BLaER1 treated with 17β-estradiol and CSF1 and Interleukin-3, amounts not matched to agents 10 nM and 100 nM (cell line): Measurements from ENCODE around the gene PIK3AP1.

Source experiments
- H3K27ac ChIP-seq, 11 experiments: shearing (Covaris generic); formaldehyde crosslinking; 2 replicates each; pipeline ENCODE4 v1.8.1; 2022
- H3K27me3 ChIP-seq, 11 experiments: shearing (Covaris generic); formaldehyde crosslinking; 2 replicates each; pipeline ENCODE4 v1.8.1; 2022
- H3K36me3 ChIP-seq, 11 experiments: shearing (Covaris generic); formaldehyde crosslinking; 2 replicates each; pipeline ENCODE4 v1.8.1; 2022
- H3K4me1 ChIP-seq, 10 experiments: shearing (Covaris generic); formaldehyde crosslinking; 2 replicates each; pipeline ENCODE4 v1.8.1; 2022
- H3K4me2 ChIP-seq, 11 experiments: shearing (Covaris generic); formaldehyde crosslinking; 2 replicates each; pipeline ENCODE4 v1.8.1; 2022
- H3K4me3 ChIP-seq, 10 experiments: shearing (Covaris generic); formaldehyde crosslinking; 2 replicates each; pipeline ENCODE4 v1.8.1; 2022
- H3K9ac ChIP-seq, 11 experiments: shearing (Covaris generic); formaldehyde crosslinking; 2 replicates each; pipeline ENCODE4 v1.8.1; 2022
- H3K9me3 ChIP-seq, 11 experiments: shearing (Covaris generic); formaldehyde crosslinking; replicated peaks in 1 of 11; 2 replicates each; pipeline ENCODE4 v1.8.1; 2022
- H4K20me1 ChIP-seq, 11 experiments: shearing (Covaris generic); formaldehyde crosslinking; 2 replicates each; pipeline ENCODE4 v1.8.1; 2022
- Cebpa-rat ChIP-seq, 11 experiments: shearing (Covaris generic); IDR thresholded peaks; 2 replicates each; pipeline ENCODE4 v1.8.1; 2022

The PIK3AP1 gene

GRCh38 chr10:96600337-96600736 lies 120.0 kb downstream of the PIK3AP1 start:
- peaks cover 0 to 98% (median 37%) of the 10 kb centered on the region in 11 experiments; a peak in 17 of 22 replicates for H4K20me1 ChIP-seq
- peak overlapping the region in 6 of 11 experiments; percentile 42 to 65 (median 56); a peak in 11 of 22 replicates for H3K27ac ChIP-seq
- peak overlapping the region in 6 of 11 experiments; percentile 6 to 55 (median 36); a peak in 8 of 22 replicates for H3K9ac ChIP-seq
- H3K4me3 ChIP-seq = peak overlapping the region in 3 of 10 experiments; percentile 6 to 35 (median 23); a peak in 3 of 20 replicates
- H3K27me3 ChIP-seq = no peaks in the 10 kb centered on the region
- peaks cover 0 to 72% (median 54%) of the 10 kb centered on the region in 10 experiments; a peak in 18 of 20 replicates for H3K4me1 ChIP-seq
- peaks cover 12 to 59% (median 49%) of the 10 kb centered on the region in 11 experiments; a peak in 21 of 22 replicates for H3K9me3 ChIP-seq
- peaks cover 98 to 100% (median 99%) of the 10 kb centered on the region in 11 experiments for H3K36me3 ChIP-seq
- TF ChIP-seq Cebpa-rat (IDR thresholded peaks at IDR 0.05) = no peak
- peak overlapping the region in 7 of 11 experiments; percentile 37 to 90 (median 61); a peak in 12 of 22 replicates for H3K4me2 ChIP-seq

- Histone ChIP-seq H3K4me2 (peak overlapping the region in 2 of 11 experiments; percentile 1 to 82; a peak in 2 of 22 replicates), H3K36me3 (peaks cover 98 to 100% (median 99%) of the 10 kb centered on the region in 11 experiments), H3K9ac (no peak overlapping the region), H3K27me3 (no peaks in the 10 kb centered on the region), H3K4me3 (no peak overlapping the region; a peak in 1 of 20 replicates), H3K4me1 (peaks cover 10 to 61% (median 41%) of the 10 kb centered on the region in 10 experiments), H3K9me3 (peaks cover 27 to 74% (median 64%) of the 10 kb centered on the region in 11 experiments; a peak in 21 of 22 replicates), H4K20me1 (peaks cover 0 to 98% (median 23%) of the 10 kb centered on the region in 11 experiments; a peak in 16 of 22 replicates), H3K27ac (no peak overlapping the region)
- TF ChIP-seq Cebpa-rat (IDR thresholded peaks at IDR 0.05) = no peak
These were observed 121.5 kb downstream of the PIK3AP1 start for GRCh38 chr10:96598846-96599245.

DNA sequence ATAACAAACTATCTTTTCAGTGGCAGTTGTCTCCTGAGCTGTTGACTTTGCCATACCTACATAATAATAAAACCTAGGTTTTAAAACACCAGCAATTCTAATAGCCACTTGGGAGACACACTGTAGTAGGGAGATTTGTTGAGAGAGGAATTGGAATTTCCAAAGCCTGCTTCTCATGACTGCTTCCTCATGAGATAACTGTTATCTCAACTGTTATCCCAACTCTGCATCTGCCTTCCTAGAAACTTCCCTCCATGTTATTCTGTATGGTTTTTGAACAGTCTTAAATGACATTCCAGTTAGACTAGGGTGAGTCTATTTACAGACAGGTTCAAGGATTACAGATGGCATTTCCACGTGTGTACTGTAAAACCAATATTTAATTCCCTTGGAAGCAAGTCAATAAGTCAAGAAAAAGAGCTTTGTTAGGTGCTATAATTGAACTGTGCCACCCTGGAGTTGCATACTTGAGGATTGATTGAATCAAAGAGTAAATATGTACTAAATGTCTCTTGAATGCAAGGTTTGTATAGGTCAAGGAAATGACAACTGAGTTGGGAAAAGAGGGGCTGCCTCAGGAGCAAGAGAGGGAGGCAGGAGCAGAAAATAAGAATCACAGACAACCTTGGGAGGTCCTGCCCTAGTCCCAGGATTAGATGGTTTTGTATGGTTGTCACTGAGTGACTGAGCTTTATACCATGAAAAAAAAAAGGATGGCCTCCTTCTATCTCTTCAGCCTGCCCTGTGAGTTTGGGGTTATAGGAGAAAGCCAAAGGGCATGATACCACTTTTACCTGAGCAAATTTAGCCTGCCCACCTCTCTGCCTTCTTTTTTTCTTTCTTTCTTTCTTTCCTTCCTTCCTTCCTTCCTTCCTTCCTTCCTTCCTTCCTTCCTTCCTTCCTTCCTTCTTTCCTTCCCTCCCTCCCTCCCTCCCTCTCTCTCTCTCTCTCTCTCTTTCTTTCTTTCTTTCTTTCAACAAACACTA lies 123.6 kb downstream of the PIK3AP1 start:
- TF ChIP-seq Cebpa-rat (IDR thresholded peaks at IDR 0.05) = no peak
- Histone ChIP-seq H3K9ac (no peak overlapping the region), H3K4me3 (0 out of 20 replicates have a peak overlapping the region, but pooled peaks of 1 of the 10 experiments have one; percentile 6), H3K27me3 (no peaks in the 10 kb centered on the region), H3K27ac (no peak overlapping the region), H3K36me3 (peaks cover 90 to 97% (median 92%) of the 10 kb centered on the region in 11 experiments), H4K20me1 (peaks cover 0 to 98% (median 8%) of the 10 kb centered on the region in 11 experiments; a peak in 13 of 22 replicates), H3K4me2 (no peak overlapping the region), H3K9me3 (peaks cover 35 to 88% (median 72%) of the 10 kb centered on the region in 11 experiments; a peak in 21 of 22 replicates), H3K4me1 (peaks cover 32 to 61% (median 49%) of the 10 kb centered on the region in 10 experiments)

- H3K4me2 ChIP-seq = no peak overlapping the region
- peaks cover 35 to 81% (median 72%) of the 10 kb centered on the region in 11 experiments; a peak in 21 of 22 replicates for H3K9me3 ChIP-seq
- H3K27ac ChIP-seq = no peak overlapping the region
- H3K27me3 ChIP-seq = no peaks in the 10 kb centered on the region
- H3K9ac ChIP-seq = no peak overlapping the region
- no peak for TF ChIP-seq Cebpa-rat (IDR thresholded peaks at IDR 0.05)
- peaks cover 34 to 67% (median 49%) of the 10 kb centered on the region in 10 experiments for H3K4me1 ChIP-seq
- peak overlapping the region in 2 of 10 experiments; percentile 2 to 6; a peak in 1 of 20 replicates for H3K4me3 ChIP-seq
- peaks cover 0 to 98% (median 5%) of the 10 kb centered on the region in 11 experiments; a peak in 10 of 22 replicates for H4K20me1 ChIP-seq
- peaks cover 81 to 97% (median 88%) of the 10 kb centered on the region in 11 experiments for H3K36me3 ChIP-seq
These were observed 124.6 kb downstream of the PIK3AP1 start for GRCh38 chr10:96595741-96596140.

GRCh38 chr10:96591946-96592345 lies 128.4 kb downstream of the PIK3AP1 start:
- peaks cover 35 to 45% (median 39%) of the 10 kb centered on the region in 11 experiments; a peak in 21 of 22 replicates for H3K9me3 ChIP-seq
- H3K36me3 ChIP-seq = peaks cover 44 to 63% (median 52%) of the 10 kb centered on the region in 11 experiments
- 0 out of 20 replicates have a peak overlapping the region, but pooled peaks of 3 of the 10 experiments have one; percentile 20 to 27 (median 27) for H3K4me3 ChIP-seq
- peak overlapping the region in 5 of 11 experiments; percentile 10 to 47 (median 20); a peak in 3 of 22 replicates for H3K9ac ChIP-seq
- peak overlapping the region in 10 of 11 experiments; percentile 8 to 98 (median 56); a peak in 18 of 22 replicates for H3K27ac ChIP-seq
- H4K20me1 ChIP-seq = peaks cover 0 to 66% (median 5%) of the 10 kb centered on the region in 11 experiments; a peak in 9 of 22 replicates
- TF ChIP-seq Cebpa-rat (IDR thresholded peaks at IDR 0.05) = no peak
- H3K4me2 ChIP-seq = peak overlapping the region; percentile 87 to 95 (median 91)
- peaks cover 64 to 92% (median 68%) of the 10 kb centered on the region in 10 experiments for H3K4me1 ChIP-seq
- no peaks in the 10 kb centered on the region for H3K27me3 ChIP-seq

GRCh38 chr10:96588616-96589419 lies 131.5 kb downstream of the PIK3AP1 start:
- Histone ChIP-seq H3K36me3 (peaks cover 13 to 33% (median 21%) of the 10 kb centered on the region in 11 experiments), H3K4me1 (peaks cover 72 to 85% (median 78%) of the 10 kb centered on the region in 10 experiments), H3K27ac (peak overlapping the region in 10 of 11 experiments; percentile 40 to 99 (median 99); a peak in 17 of 22 replicates), H4K20me1 (peaks cover 23 to 60% (median 29%) of the 10 kb centered on the region in 11 experiments), H3K4me2 (peak overlapping the region; percentile 87 to 95 (median 91)), H3K27me3 (no peaks in the 10 kb centered on the region), H3K4me3 (peak overlapping the region in 2 of 10 experiments; percentile 88 to 93; a peak in 3 of 20 replicates), H3K9me3 (peaks cover 6 to 14% (median 8%) of the 10 kb centered on the region in 11 experiments; a peak in 21 of 22 replicates), H3K9ac (peak overlapping the region in 8 of 11 experiments; percentile 4 to 99 (median 99); a peak in 12 of 22 replicates)
- TF ChIP-seq Cebpa-rat (IDR thresholded peaks at IDR 0.05) = no peak

DNA sequence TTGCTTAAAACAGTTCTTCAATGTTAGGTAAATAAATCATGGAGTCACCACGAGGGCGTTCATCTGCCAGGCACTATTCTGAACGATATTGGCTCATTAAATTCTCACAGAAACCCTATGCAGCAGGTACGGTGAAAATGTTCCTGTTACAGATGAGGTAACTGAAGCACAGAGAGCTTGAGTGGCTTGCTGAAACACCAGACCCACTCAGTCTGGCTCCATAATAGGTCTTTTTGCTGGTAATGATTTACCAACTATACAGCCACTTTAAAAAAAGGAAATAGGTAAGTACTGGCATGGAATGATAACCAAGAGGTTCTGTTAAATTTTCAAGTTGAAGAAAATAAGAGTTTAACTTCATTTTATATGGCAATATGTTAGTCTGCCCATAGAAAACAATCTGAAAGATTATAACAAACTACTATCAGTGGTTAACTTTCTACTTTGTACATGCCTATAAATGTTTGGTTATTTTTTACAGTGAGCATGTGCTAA lies 132.2 kb downstream of the PIK3AP1 start:
- Histone ChIP-seq H3K27me3 (no peaks in the 10 kb centered on the region), H3K4me2 (peak overlapping the region; percentile 87 to 95 (median 91)), H3K4me1 (peaks cover 73 to 85% (median 78%) of the 10 kb centered on the region in 10 experiments), H3K9ac (peak overlapping the region; percentile 98 to 99 (median 99)), H4K20me1 (peaks cover 30 to 60% (median 37%) of the 10 kb centered on the region in 11 experiments), H3K36me3 (peaks cover 6 to 33% (median 18%) of the 10 kb centered on the region in 11 experiments), H3K9me3 (peaks cover 0 to 6% (median 1%) of the 10 kb centered on the region in 11 experiments; a peak in 12 of 22 replicates), H3K27ac (peak overlapping the region; percentile 97 to 99 (median 99)), H3K4me3 (peak overlapping the region; percentile 88 to 97 (median 93))
- no peak for TF ChIP-seq Cebpa-rat (IDR thresholded peaks at IDR 0.05)
